ENCODE results near the gene CRKL.

CRKL gene

GRCh38 chr22:20956258-20957101 lies 39.3 kb downstream of the CRKL start:
- TF ChIP-seq, protein P1, sequence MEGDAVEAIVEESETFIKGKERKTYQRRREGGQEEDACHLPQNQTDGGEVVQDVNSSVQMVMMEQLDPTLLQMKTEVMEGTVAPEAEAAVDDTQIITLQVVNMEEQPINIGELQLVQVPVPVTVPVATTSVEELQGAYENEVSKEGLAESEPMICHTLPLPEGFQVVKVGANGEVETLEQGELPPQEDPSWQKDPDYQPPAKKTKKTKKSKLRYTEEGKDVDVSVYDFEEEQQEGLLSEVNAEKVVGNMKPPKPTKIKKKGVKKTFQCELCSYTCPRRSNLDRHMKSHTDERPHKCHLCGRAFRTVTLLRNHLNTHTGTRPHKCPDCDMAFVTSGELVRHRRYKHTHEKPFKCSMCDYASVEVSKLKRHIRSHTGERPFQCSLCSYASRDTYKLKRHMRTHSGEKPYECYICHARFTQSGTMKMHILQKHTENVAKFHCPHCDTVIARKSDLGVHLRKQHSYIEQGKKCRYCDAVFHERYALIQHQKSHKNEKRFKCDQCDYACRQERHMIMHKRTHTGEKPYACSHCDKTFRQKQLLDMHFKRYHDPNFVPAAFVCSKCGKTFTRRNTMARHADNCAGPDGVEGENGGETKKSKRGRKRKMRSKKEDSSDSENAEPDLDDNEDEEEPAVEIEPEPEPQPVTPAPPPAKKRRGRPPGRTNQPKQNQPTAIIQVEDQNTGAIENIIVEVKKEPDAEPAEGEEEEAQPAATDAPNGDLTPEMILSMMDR (IDR thresholded peaks at IDR 0.05; ENCODE audit: insufficient read depth, missing control alignments): no peak
- FAIRE-seq: no peak
- DNase-seq (ENCODE audit: insufficient read length, low spot score): no peak

DNA sequence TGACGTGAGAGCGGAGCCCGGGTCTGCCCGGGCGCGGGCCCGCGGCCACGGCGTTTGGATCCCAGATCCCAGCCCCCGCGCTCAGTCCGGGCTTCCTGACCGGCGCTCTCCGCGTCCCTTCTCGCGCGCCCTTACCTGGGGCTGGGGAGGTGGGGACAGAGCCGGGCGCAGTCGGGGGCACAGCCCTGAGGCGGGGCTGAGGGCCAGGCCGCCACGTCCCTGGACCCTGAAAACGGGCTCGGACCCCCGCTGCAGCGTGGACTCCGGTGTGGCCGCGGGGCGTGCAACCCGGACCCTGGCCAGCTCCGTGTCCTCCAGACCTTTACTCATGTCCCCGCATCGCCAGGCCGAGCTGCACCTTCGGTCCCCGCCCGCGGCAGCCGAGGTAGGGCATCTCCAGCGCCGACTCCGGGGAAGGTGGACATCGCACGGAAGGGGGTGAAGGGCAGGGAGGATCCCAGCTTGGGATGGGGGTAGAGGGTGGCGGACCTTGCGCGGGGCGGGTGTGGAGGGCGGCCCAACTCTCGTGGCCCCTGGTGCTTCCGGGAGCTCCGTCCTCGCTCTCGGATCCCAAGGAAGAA lies 40.0 kb downstream of the CRKL start:
- FAIRE-seq: no peak
- no peak for DNase-seq (ENCODE audit: insufficient read length, low spot score)
- TF ChIP-seq, protein P1 (IDR thresholded peaks at IDR 0.05; ENCODE audit: insufficient read depth, missing control alignments): no peak

GRCh38 chr22:20957683-20958431 lies 40.6 kb downstream of the CRKL start:
- TF ChIP-seq, protein P1 (IDR thresholded peaks at IDR 0.05; ENCODE audit: insufficient read depth, missing control alignments): no peak
- DNase-seq (ENCODE audit: insufficient read length, low spot score) (no peak), FAIRE-seq (no peak)

GRCh38 chr22:20959578-20960461 lies 42.6 kb downstream of the CRKL start:
- FAIRE-seq (no peak), DNase-seq (ENCODE audit: insufficient read length, low spot score) (no peak)
- TF ChIP-seq, protein P1 (IDR thresholded peaks at IDR 0.05; ENCODE audit: insufficient read depth, missing control alignments): no peak

- TF ChIP-seq, protein P1 (IDR thresholded peaks at IDR 0.05; ENCODE audit: insufficient read depth, missing control alignments): no peak
- FAIRE-seq: no peak
- no peak for DNase-seq (ENCODE audit: insufficient read length, low spot score)
Measured at GRCh38 chr22:20960609-20961008, 43.4 kb downstream of the CRKL start.

DNA sequence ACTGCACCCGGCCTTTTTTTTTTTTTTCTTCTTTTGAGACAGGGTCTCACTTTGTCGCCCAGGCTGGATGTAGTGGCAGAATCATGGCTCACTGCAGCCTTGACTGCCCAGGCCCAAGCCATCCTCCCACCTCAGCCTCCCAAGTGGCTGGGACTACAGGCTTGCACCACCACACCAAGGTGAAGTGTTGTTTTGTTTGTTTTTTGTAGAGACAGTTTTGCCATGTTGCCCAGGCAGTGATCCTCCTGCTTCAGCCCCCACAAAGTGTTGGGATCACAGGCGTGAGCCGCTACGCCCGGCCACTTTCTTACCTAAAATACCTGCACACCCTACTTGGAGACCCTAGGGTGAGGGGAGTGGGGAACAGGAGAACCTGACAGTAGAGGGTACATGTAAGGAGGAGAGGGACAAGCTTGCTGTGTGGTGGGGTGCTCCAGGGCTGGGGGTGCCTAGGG lies 45.3 kb downstream of the CRKL start:
- TF ChIP-seq, protein P1 (IDR thresholded peaks at IDR 0.05; ENCODE audit: insufficient read depth, missing control alignments): no peak
- no peak for FAIRE-seq
- DNase-seq (ENCODE audit: insufficient read length, low spot score): no peak

Measured in D721Med (cell line).